Measurements from ENCODE around the gene SLC9A8. TPM values are rescaled to one million over a fixed set of nuclear protein-coding genes. Genes with fewer than 3 reads are reported as not detected.

SLC9A8 gene
- total and polyA plus RNA-seq, 9 of the 15 experiments (the other 6 are each of a cell fraction or from before 2014, with no cell fraction given) = 0.56 to 9.7 (median 5.0) TPM

- Histone ChIP-seq H3K9ac (ENCODE audit: insufficient read depth in 1 of 2, low read depth in 2 of 2, low read length in 2 of 2) (no peak overlapping the region), H3K27ac (ENCODE audit: extremely low read depth, low read depth, low read length) (no peak overlapping the region), H3K9me1 (ENCODE audit: control insufficient read depth, insufficient read depth, low read length) (no peaks in the 10 kb centered on the region), H2AFZ (ENCODE audit: low read depth, low read length) (no peak overlapping the region), H3K27me3 (ENCODE audit: control insufficient read depth in 2 of 2, insufficient read depth in 2 of 2, low read length in 2 of 2) (no peaks in the 10 kb centered on the region), H3K9me3 (replicated peaks; ENCODE audit: control insufficient read depth, insufficient read depth, low read depth, low read length) (no peaks in the 10 kb centered on the region), H3K36me3 (ENCODE audit: control insufficient read depth, insufficient read depth, low read length) (peaks cover 16% of the 10 kb centered on the region; the same call in 2 of the 3 replicates), H3K79me2 (ENCODE audit: control insufficient read depth, insufficient read depth, low read length) (no peaks in the 10 kb centered on the region), H3K4me2 (ENCODE audit: insufficient read depth, low read length) (no peak overlapping the region), H3K4me1 (replicated peaks in 1 of 2; ENCODE audit: control insufficient read depth in 2 of 2, insufficient read depth in 2 of 2, low read length in 2 of 2) (peaks cover 6 to 20% of the 10 kb centered on the region in 2 experiments; a peak in 4 of 5 replicates), H4K20me1 (replicated peaks; ENCODE audit: control insufficient read depth, insufficient read depth, low read length) (no peaks in the 10 kb centered on the region), H3K4me3 (no peak overlapping the region)
- CTCF ChIA-PET (ENCODE audit: low intra/inter-chr PET ratio) = no interaction called here
- FAIRE-seq (no peak), ATAC-seq (no peak), DNase-seq (ENCODE audit: extremely low read depth in 1 of 4, low spot score in 3 of 4) (no peak)
- POLR2A ChIA-PET = interaction anchor here (0.7 to 1.0 kb wide), 2 partner anchors 15 to 186 kb away, joined by 3 read pairs; no protein-coding TSS in a partner anchor
- in situ Hi-C loops (cut with MboI) (no loop called here), intact Hi-C loops (cut with micrococcal nuclease) (no loop called here)
- no TSS peak for BruUV-seq (replicated peaks)
- 74% methylated on average over 8 of the region's 8 CpGs for WGBS (ENCODE audit: insufficient coverage, low coverage, missing lambda C conversion rate)
- TF ChIP-seq LEF1 (IDR thresholded peaks at IDR 0.05) = no peak
Observed at GRCh38 chr20:49866051-49866450, 53.4 kb downstream of the SLC9A8 start.

- H3K9ac ChIP-seq (ENCODE audit: insufficient read depth in 1 of 2, low read depth in 2 of 2, low read length in 2 of 2) = peak overlapping the region in 1 of 2 experiments; percentile 6; a peak in 1 of 4 replicates
- in situ Hi-C loops (cut with MboI) = no loop called here
- H3K4me3 ChIP-seq = no peak overlapping the region
- no peak overlapping the region for H2AFZ ChIP-seq (ENCODE audit: low read depth, low read length)
- WGBS (ENCODE audit: insufficient coverage, low coverage, missing lambda C conversion rate) = 68% methylated on average over 9 of the region's 9 CpGs
- H3K4me1 ChIP-seq (replicated peaks in 1 of 2; ENCODE audit: control insufficient read depth in 2 of 2, insufficient read depth in 2 of 2, low read length in 2 of 2) = peaks cover 6 to 20% of the 10 kb centered on the region in 2 experiments; a peak in 4 of 5 replicates
- no peak overlapping the region for H3K27ac ChIP-seq (ENCODE audit: extremely low read depth, low read depth, low read length)
- CTCF ChIA-PET (ENCODE audit: low intra/inter-chr PET ratio) = interaction anchor here (0.7 kb wide), 1 partner anchor 256 kb away, joined by 3 read pairs; no protein-coding TSS in a partner anchor
- no peak for TF ChIP-seq CBX2 (IDR thresholded peaks at IDR 0.05; ENCODE audit: insufficient read depth, low read length, poor library complexity, severe bottlenecking)
- TF ChIP-seq SMAD4 (CRISPR knock-in tag; conservative IDR thresholded peaks at IDR 0.05) = no peak
- TF ChIP-seq ZBTB9 (CRISPR knock-in tag; IDR thresholded peaks at IDR 0.05) = no peak
- no peaks in the 10 kb centered on the region for H3K27me3 ChIP-seq (ENCODE audit: control insufficient read depth in 2 of 2, insufficient read depth in 2 of 2, low read length in 2 of 2)
- H3K4me2 ChIP-seq (ENCODE audit: insufficient read depth, low read length) = no peak overlapping the region
- H3K9me3 ChIP-seq (replicated peaks; ENCODE audit: control insufficient read depth, insufficient read depth, low read depth, low read length) = no peaks in the 10 kb centered on the region
- POLR2A ChIA-PET = interaction anchor here (0.5 to 1.5 kb wide), 4 partner anchors 10 to 32 kb away, joined by 3 to 4 read pairs (median 3); no protein-coding TSS in a partner anchor
- ATAC-seq = peak; percentile 35; the same call in 2 of the 3 replicates
- peaks cover 16% of the 10 kb centered on the region; the same call in 2 of the 3 replicates for H3K36me3 ChIP-seq (ENCODE audit: control insufficient read depth, insufficient read depth, low read length)
- intact Hi-C loops (cut with micrococcal nuclease) = no loop called here
- H4K20me1 ChIP-seq (replicated peaks; ENCODE audit: control insufficient read depth, insufficient read depth, low read length) = no peaks in the 10 kb centered on the region
- no peaks in the 10 kb centered on the region for H3K9me1 ChIP-seq (ENCODE audit: control insufficient read depth, insufficient read depth, low read length)
- no TSS peak for BruUV-seq (replicated peaks)
- no peaks in the 10 kb centered on the region for H3K79me2 ChIP-seq (ENCODE audit: control insufficient read depth, insufficient read depth, low read length)
- FAIRE-seq = no peak
- no peak for DNase-seq (ENCODE audit: extremely low read depth in 1 of 4, low spot score in 3 of 4)
Observed at GRCh38 chr20:49867453-49868215, 55.0 kb downstream of the SLC9A8 start.

All from K562 (cell line).